Ishikawa (cell line): ENCODE measurements around the gene CDRT4.
A peak's percentile ranks its signal among the peaks of the same experiment; 100 is the strongest.

Experiments
- CEBPB ChIP-seq: IDR thresholded peaks from 2 replicates; pipeline ENCODE4 v1.6.1; 2012
- CREB1 ChIP-seq: IDR thresholded peaks from 2 replicates; pipeline ENCODE4 v1.6.1; 2012; ENCODE audit warnings: low read depth
- EGR1 ChIP-seq: IDR thresholded peaks from 2 replicates; pipeline ENCODE4 v1.6.1; 2012
- EP300 ChIP-seq: IDR thresholded peaks from 2 replicates; pipeline ENCODE4 v1.6.1; 2012; ENCODE audit warnings: borderline replicate concordance
- FOXM1 ChIP-seq: IDR thresholded peaks from 2 replicates; pipeline ENCODE4 v1.6.1; 2012; ENCODE audit warnings: low read depth, borderline replicate concordance
- MAX ChIP-seq: IDR thresholded peaks from 2 replicates; pipeline ENCODE4 v1.6.1; 2012
- NFIC ChIP-seq: IDR thresholded peaks from 2 replicates; pipeline ENCODE4 v1.6.1; 2012
- RAD21 ChIP-seq: IDR thresholded peaks from 2 replicates; pipeline ENCODE4 v1.6.1; 2012; ENCODE audit warnings: low read depth
- REST ChIP-seq: IDR thresholded peaks from 2 replicates; pipeline ENCODE4 v1.6.1; 2012; ENCODE audit warnings: low read depth, mild to moderate bottlenecking
- TAF1 ChIP-seq: IDR thresholded peaks from 2 replicates; pipeline ENCODE4 v1.6.1; 2012; ENCODE audit warnings: low read depth, mild to moderate bottlenecking
- TCF12 ChIP-seq: IDR thresholded peaks from 2 replicates; pipeline ENCODE4 v1.6.1; 2012; ENCODE audit warnings: low read depth
- TEAD4 ChIP-seq: IDR thresholded peaks from 2 replicates; pipeline ENCODE4 v1.6.1; 2012
- USF1 ChIP-seq: IDR thresholded peaks from 2 replicates; pipeline ENCODE4 v1.6.1; 2012
- YY1 ChIP-seq: IDR thresholded peaks from 2 replicates; pipeline ENCODE4 v1.6.1; 2012; ENCODE audit warnings: low read depth
- ZBTB7A ChIP-seq: IDR thresholded peaks from 2 replicates; pipeline ENCODE4 v1.6.1; 2012; ENCODE audit warnings: low read depth

CDRT4 gene

GRCh38 chr17:15452746-15453145 is 14.7 kb downstream of the CDRT4 start:
- no peak for TF ChIP-seq CREB1
- TF ChIP-seq REST = no peak
- no peak for TF ChIP-seq ZBTB7A
- TF ChIP-seq EP300 = no peak
- no peak for TF ChIP-seq EGR1
- TF ChIP-seq USF1 = no peak
- no peak for TF ChIP-seq RAD21
- no peak for TF ChIP-seq TAF1
- TF ChIP-seq NFIC = no peak
- no peak for TF ChIP-seq FOXM1
- no peak for TF ChIP-seq YY1
- TF ChIP-seq TCF12 = no peak
- TF ChIP-seq MAX = no peak
- TF ChIP-seq CEBPB = no peak
- no peak for TF ChIP-seq TEAD4

DNA sequence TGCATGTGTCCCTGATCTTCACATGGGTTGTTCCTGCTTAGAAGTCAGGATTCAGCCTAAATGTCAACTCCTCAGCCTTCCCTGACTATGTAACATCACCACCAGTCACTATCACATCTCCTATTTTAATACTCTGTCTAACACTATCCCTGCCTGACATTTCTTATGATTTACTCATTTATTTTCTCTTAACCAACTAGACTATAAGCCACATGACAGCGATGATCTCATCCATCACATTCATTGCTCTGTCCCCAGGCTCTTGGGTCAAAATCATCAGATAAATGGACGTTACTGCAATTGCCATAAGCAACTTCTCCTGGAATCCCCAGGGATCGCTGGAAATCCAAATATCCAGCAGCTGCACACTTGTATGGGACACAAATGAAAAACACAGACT is 15.7 kb downstream of the CDRT4 start:
- no peak for TF ChIP-seq USF1
- TF ChIP-seq EP300 = no peak
- no peak for TF ChIP-seq MAX
- no peak for TF ChIP-seq CREB1
- TF ChIP-seq TCF12 = no peak
- no peak for TF ChIP-seq EGR1
- TF ChIP-seq YY1 = no peak
- no peak for TF ChIP-seq TAF1
- no peak for TF ChIP-seq RAD21

GRCh38 chr17:15448580-15448956 is 18.9 kb downstream of the CDRT4 start:
- TF ChIP-seq NFIC (no peak), EGR1 (no peak), MAX (no peak), CEBPB (no peak), CREB1 (no peak), USF1 (no peak), REST (no peak), RAD21 (no peak), YY1 (no peak), ZBTB7A (no peak), TCF12 (no peak), TAF1 (no peak), TEAD4 (no peak), FOXM1 (no peak), EP300 (no peak)

DNA sequence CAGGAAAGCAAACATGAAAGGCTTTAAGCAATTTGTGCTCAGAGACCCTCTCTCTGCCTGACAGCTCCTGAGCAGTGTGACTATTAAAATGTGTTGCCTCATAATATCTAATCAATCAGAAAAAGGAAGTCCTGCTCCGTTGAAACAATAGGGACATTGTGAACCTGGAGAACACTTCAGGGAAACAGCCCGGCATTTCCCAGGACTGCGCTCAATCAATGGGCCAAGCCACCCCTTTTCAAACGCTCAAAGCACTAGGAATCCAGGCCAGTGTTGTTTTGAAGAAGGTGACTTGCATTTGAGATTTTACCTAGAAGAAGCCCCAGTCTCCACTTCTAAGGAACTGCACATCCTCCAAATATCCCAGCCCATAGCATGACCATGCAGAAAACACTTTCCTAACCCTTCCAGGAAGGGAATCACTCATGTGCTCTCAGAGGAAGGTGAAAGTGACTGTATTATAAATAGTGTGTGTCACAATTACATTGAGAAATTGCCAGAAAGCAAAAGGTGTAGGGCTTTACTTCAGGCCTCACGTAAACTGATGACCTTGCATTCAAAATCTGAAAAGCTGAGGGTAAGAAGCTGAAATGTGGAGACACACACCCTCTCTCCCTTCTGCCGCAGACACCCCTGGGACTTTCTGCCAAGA is 19.4 kb downstream of the CDRT4 start:
- no peak for TF ChIP-seq CREB1
- TF ChIP-seq RAD21 = no peak

- TF ChIP-seq RAD21 (peak; percentile 22; the same call in 1 of the 2 replicates), NFIC (no peak), YY1 (no peak), ZBTB7A (no peak)
Observed at GRCh38 chr17:15446036-15446435, 21.4 kb downstream of the CDRT4 start.
